IMR-90 (cell line): Measurements from ENCODE around the gene HIVEP3. TPM values are rescaled to one million over a fixed set of nuclear protein-coding genes. Genes with fewer than 3 reads are reported as not detected.

Experiments
- ATAC-seq: fragments of 200-7000 bp; cut with Tn5 transposase; 2 replicates; pipeline ENCODE4 v1.9.1; 2020; ENCODE audit warnings: low read depth, mild to moderate bottlenecking, moderate library complexity
- BruUV-seq: library from RNA; stranded (reverse); fragments of 400-500 nt; replicated peaks from 2 replicates; lab custom pipeline; 2021; lab: Mats Ljungman, UMichigan
- CTCF ChIA-PET: fragments of 300-600 bp; formaldehyde crosslinking; extraction: SDS; loops from one replicate; lab custom pipeline; 2021; ENCODE audit warnings: antibody characterized with exemption; lab: Yijun Ruan, JAX
- POLR2A ChIA-PET: fragments of 300-600 bp; sonication (Branson Sonifier 250); formaldehyde crosslinking; loops from one replicate; lab custom pipeline; 2022; ENCODE audit warnings: antibody characterized with exemption; ENCODE audit not compliant: unreplicated experiment; lab: Charles Lee
- DNase-seq: peaks from one replicate; pipeline ENCODE4 v3.0.0; 2013
- H2AFZ ChIP-seq: replicated peaks from 2 replicates; pipeline ENCODE3; 2013; ENCODE audit warnings: low read length, mild to moderate bottlenecking; ENCODE audit not compliant: poor library complexity
- H2AK5ac ChIP-seq: 2 replicates; pipeline ENCODE4 v1.6.1; 2013; ENCODE audit warnings: low read depth, low read length, inconsistent platforms
- H2AK9ac ChIP-seq: replicated peaks from 2 replicates; pipeline ENCODE3; 2013; ENCODE audit warnings: mild to moderate bottlenecking, low read depth, low read length, moderate library complexity; ENCODE audit not compliant: poor library complexity
- H2BK120ac ChIP-seq: 2 replicates; pipeline ENCODE4 v1.6.1; 2013; ENCODE audit warnings: low read depth, low read length, inconsistent platforms
- H2BK15ac ChIP-seq: 3 replicates; pipeline ENCODE4 v1.6.1; 2013; ENCODE audit warnings: low read depth, low read length, inconsistent platforms
- H2BK20ac ChIP-seq: 2 replicates; pipeline ENCODE4 v1.6.1; 2013; ENCODE audit warnings: low read depth, mild to moderate bottlenecking, inconsistent platforms, low read length, moderate library complexity
- H2BK5ac ChIP-seq: 2 replicates; pipeline ENCODE4 v1.6.1; 2013; ENCODE audit warnings: mild to moderate bottlenecking, low read depth, low read length, inconsistent platforms; ENCODE audit not compliant: poor library complexity, severe bottlenecking
- H3K14ac ChIP-seq: replicated peaks from 2 replicates; pipeline ENCODE4 v1.6.1; 2013; ENCODE audit warnings: low read depth, low read length, inconsistent platforms
- H3K18ac ChIP-seq: 2 replicates; pipeline ENCODE4 v1.6.1; 2013; ENCODE audit warnings: low read depth, low read length, control low read depth
- H3K23ac ChIP-seq: 2 replicates; pipeline ENCODE4 v1.6.1; 2013; ENCODE audit warnings: low read depth, low read length, inconsistent platforms
- H3K27ac ChIP-seq: 2 replicates; pipeline ENCODE4 v1.5.1; 2013; ENCODE audit warnings: mild to moderate bottlenecking, control low read depth, low read length; ENCODE audit not compliant: insufficient read depth
- H3K27me3 ChIP-seq: 2 replicates; pipeline ENCODE4 v1.6.1; 2013; ENCODE audit warnings: low read length; ENCODE audit not compliant: control insufficient read depth, insufficient read depth
- H3K36me3 ChIP-seq: 2 replicates; pipeline ENCODE4 v1.6.1; 2013; ENCODE audit warnings: low read length, mixed read lengths; ENCODE audit not compliant: control insufficient read depth, insufficient read depth
- H3K4ac ChIP-seq: 2 replicates; pipeline ENCODE4 v1.6.1; 2013; ENCODE audit warnings: low read depth, low read length, inconsistent platforms
- H3K4me1 ChIP-seq: 2 replicates; pipeline ENCODE4 v1.6.1; 2013; ENCODE audit warnings: low read length, mixed read lengths; ENCODE audit not compliant: control insufficient read depth, insufficient read depth
- H3K4me2 ChIP-seq: 2 replicates; pipeline ENCODE4 v1.6.1; 2013; ENCODE audit warnings: low read depth, mild to moderate bottlenecking, control low read depth, low read length, moderate library complexity
- H3K4me3 ChIP-seq: 2 replicates; pipeline ENCODE4 v1.5.1; 2013; ENCODE audit warnings: low read depth, mild to moderate bottlenecking, control low read depth, low read length, moderate library complexity; ENCODE audit not compliant: insufficient read depth
- H3K56ac ChIP-seq: 2 replicates; pipeline ENCODE4 v1.6.1; 2013; ENCODE audit warnings: low read length, inconsistent platforms; ENCODE audit not compliant: insufficient read depth; ENCODE audit errors: extremely low read depth
- H3K79me1 ChIP-seq, 2 experiments: 2 replicates each; pipeline ENCODE4 v1.6.1; 2013; ENCODE audit warnings: low read length in 2 of 2, inconsistent platforms in 1 of 2, low read depth in 1 of 2
- H3K9ac ChIP-seq: 2 replicates; pipeline ENCODE4 v1.6.1; 2013; ENCODE audit warnings: low read depth, low read length, control low read depth
- H3K9me1 ChIP-seq: 2 replicates; pipeline ENCODE4 v1.6.1; 2013; ENCODE audit warnings: low read length, inconsistent platforms; ENCODE audit not compliant: insufficient read depth
- H3K9me3 ChIP-seq: 2 replicates; pipeline ENCODE4 v1.6.1; 2013; ENCODE audit warnings: low read length; ENCODE audit not compliant: control insufficient read depth, insufficient read depth
- H4K20me1 ChIP-seq: 2 replicates; pipeline ENCODE4 v1.6.1; 2013; ENCODE audit warnings: low read length, inconsistent platforms; ENCODE audit not compliant: insufficient read depth
- H4K5ac ChIP-seq: 2 replicates; pipeline ENCODE4 v1.6.1; 2013; ENCODE audit warnings: mild to moderate bottlenecking, low read depth, low read length, control low read depth
- H4K8ac ChIP-seq, 2 experiments: 2 replicates each; pipeline ENCODE4 v1.6.1; 2013; ENCODE audit warnings: low read depth in 2 of 2, low read length in 2 of 2, control low read depth in 1 of 2, inconsistent platforms in 1 of 2
- H4K91ac ChIP-seq: 2 replicates; pipeline ENCODE4 v1.6.1; 2013; ENCODE audit warnings: low read depth, low read length, inconsistent platforms; ENCODE audit not compliant: insufficient read depth
- BHLHE40 ChIP-seq: fragments of 150-350 bp; IDR thresholded peaks from 2 replicates; pipeline ENCODE4 v1.6.1; 2016; ENCODE audit warnings: mild to moderate bottlenecking, low read depth, low read length
- CEBPB ChIP-seq: IDR thresholded peaks from 2 replicates; pipeline ENCODE4 v1.6.1; 2012; ENCODE audit warnings: low read depth, low read length, improper control_type of control experiment
- CHD1 ChIP-seq: IDR thresholded peaks from 2 replicates; pipeline ENCODE4 v1.6.1; 2012; ENCODE audit warnings: low read depth, low read length, improper control_type of control experiment
- FOS ChIP-seq: fragments of 150-350 bp; IDR thresholded peaks from 2 replicates; pipeline ENCODE4 v1.6.1; 2016; ENCODE audit warnings: low read depth, low read length
- MAZ ChIP-seq: IDR thresholded peaks from 2 replicates; pipeline ENCODE4 v1.6.1; 2012; ENCODE audit warnings: low read depth, mild to moderate bottlenecking, low read length, improper control_type of control experiment, moderate library complexity, borderline replicate concordance
- NFE2L2 ChIP-seq: fragments of 150-350 bp; IDR thresholded peaks from 2 replicates; pipeline ENCODE4 v1.6.1; 2016; ENCODE audit warnings: low read depth, mild to moderate bottlenecking, low read length
- POLR2A ChIP-seq: IDR thresholded peaks from 2 replicates; pipeline ENCODE4 v1.6.1; 2012; ENCODE audit warnings: mild to moderate bottlenecking, low read depth, low read length
- WGBS, 2 experiments: methylation state at CpG; one replicate each; pipeline versions ENCODE4 v1.1.5 to v1.1.7; 2013; ENCODE audit warnings: missing lambda C conversion rate in 2 of 2; ENCODE audit not compliant: insufficient read length in 1 of 2; ENCODE audit errors: extremely low coverage in 2 of 2; 5-methylcytosine and 5-hydroxymethylcytosine counted together
- dilution Hi-C: fragments of 300-500 bp; cut with HindIII; formaldehyde crosslinking; loops from one replicate; pipeline ENCODE4 v1.14.3; 2018; ENCODE audit warnings: low sequenced_read_pairs; ENCODE audit not compliant: unreplicated experiment
- in situ Hi-C: fragments of 300-500 bp; cut with MboI; formaldehyde crosslinking; loops from 3 replicates; pipeline ENCODE4 v1.14.3; 2019; ENCODE audit warnings: low sequenced_read_pairs, inconsistent platforms, mixed read lengths
- intact Hi-C: fragments of 100-400 bp; cut with micrococcal nuclease; formaldehyde crosslinking; loops from 2 replicates; pipeline ENCODE4 v1.10.0; 2022
- polyA plus RNA-seq, 3 experiments: library from polyadenylated mRNA; depleted of rRNA; stranded (reverse); fragments of >200 nt; gene quantifications; 2 replicates each; pipeline ENCODE4 v1.2.3, GENCODE V29; 2012; ENCODE audit warnings: low replicate concordance in 1 of 3
- total RNA-seq: library from RNA; depleted of rRNA; stranded (reverse); fragments of >200 nt; gene quantifications from 2 replicates; pipeline ENCODE4 v1.2.3, GENCODE V29; 2012
- TF ChIP-seq, protein P1 (sequence below): fragments of 150-350 bp; IDR thresholded peaks from 2 replicates; pipeline ENCODE4 v1.6.1; 2016; ENCODE audit warnings: low read depth, mild to moderate bottlenecking, low read length, moderate library complexity, borderline replicate concordance

The HIVEP3 gene
- total and polyA plus RNA-seq, 2 of the 4 experiments (the other 2 are of a cell fraction): 1.4 to 4.0 TPM

DNA sequence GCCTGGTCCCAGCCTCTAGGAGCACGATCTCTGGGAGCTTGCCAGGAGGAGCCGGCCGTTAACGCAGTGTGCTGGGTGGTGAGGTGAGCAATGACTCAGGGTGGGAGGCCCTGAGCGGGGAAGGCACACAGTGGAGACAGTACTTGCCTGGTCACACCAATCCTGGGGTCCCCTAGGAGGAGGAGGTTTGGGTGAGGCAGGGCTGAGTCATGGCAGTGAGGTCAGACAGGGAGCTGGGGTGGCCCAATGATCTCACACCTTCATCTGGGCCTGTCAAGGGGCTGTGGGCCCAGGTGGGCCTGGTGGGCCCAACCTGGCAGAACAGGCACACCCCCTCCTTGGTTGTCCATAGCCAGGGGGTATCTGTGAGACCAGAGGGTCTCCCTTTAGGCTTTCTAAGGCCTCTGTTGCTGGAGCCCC lies 425.6 kb downstream of the HIVEP3 start:
- H3K79me1 ChIP-seq: no peaks in the 10 kb centered on the region
- no peak overlapping the region for H3K14ac ChIP-seq
- intact Hi-C loops (no loop called here), in situ Hi-C loops (no loop called here), dilution Hi-C loops (no loop called here)
- H2BK5ac ChIP-seq: peak overlapping the region; percentile 32
- H2AK9ac ChIP-seq: peak overlapping the region; percentile 31
- no peaks in the 10 kb centered on the region; the same call in 1 of the 2 replicates for H4K20me1 ChIP-seq
- H2BK120ac ChIP-seq: peak overlapping the region; percentile 74
- H3K9ac ChIP-seq: no peak overlapping the region
- H3K27ac ChIP-seq: no peak overlapping the region
- peak overlapping the region; percentile 80 for H3K4ac ChIP-seq
- peak; percentile 95 for DNase-seq
- H3K9me1 ChIP-seq: peaks cover 29% of the 10 kb centered on the region
- no peak overlapping the region; the same call in 1 of the 2 replicates for H4K5ac ChIP-seq
- H3K23ac ChIP-seq: no peak overlapping the region
- CTCF ChIA-PET: interaction anchor here (1.8 kb wide), 1 partner anchor 60 kb away, joined by 4 read pairs; no protein-coding TSS in a partner anchor
- peaks cover 22% of the 10 kb centered on the region for H3K4me1 ChIP-seq
- no TSS peak for BruUV-seq
- H3K56ac ChIP-seq: no peak overlapping the region
- TF ChIP-seq CHD1 (no peak), POLR2A (no peak), NFE2L2 (peak; percentile 72; the same call in 1 of the 2 replicates), MAZ (peak; percentile 69; the same call in 1 of the 2 replicates), CEBPB (peak; percentile 38; the same call in 1 of the 2 replicates), BHLHE40 (peak; percentile 74), FOS (peak; percentile 93)
- TF ChIP-seq, protein P1, sequence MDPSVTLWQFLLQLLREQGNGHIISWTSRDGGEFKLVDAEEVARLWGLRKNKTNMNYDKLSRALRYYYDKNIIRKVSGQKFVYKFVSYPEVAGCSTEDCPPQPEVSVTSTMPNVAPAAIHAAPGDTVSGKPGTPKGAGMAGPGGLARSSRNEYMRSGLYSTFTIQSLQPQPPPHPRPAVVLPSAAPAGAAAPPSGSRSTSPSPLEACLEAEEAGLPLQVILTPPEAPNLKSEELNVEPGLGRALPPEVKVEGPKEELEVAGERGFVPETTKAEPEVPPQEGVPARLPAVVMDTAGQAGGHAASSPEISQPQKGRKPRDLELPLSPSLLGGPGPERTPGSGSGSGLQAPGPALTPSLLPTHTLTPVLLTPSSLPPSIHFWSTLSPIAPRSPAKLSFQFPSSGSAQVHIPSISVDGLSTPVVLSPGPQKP: no peak
- H3K27me3 ChIP-seq: no peaks in the 10 kb centered on the region
- no peaks in the 10 kb centered on the region for H3K9me3 ChIP-seq
- POLR2A ChIA-PET: no interaction called here
- peak overlapping the region; percentile 86 for H4K91ac ChIP-seq
- H2AK5ac ChIP-seq: peak overlapping the region; percentile 92
- peak overlapping the region; percentile 80 for H2BK20ac ChIP-seq
- H2BK15ac ChIP-seq: peak overlapping the region; percentile 87; the same call in 2 of the 3 replicates
- H3K4me3 ChIP-seq: no peak overlapping the region
- H3K36me3 ChIP-seq: no peaks in the 10 kb centered on the region
- H4K8ac ChIP-seq: peak overlapping the region in 1 of 2 experiments; percentile 39; a peak in 2 of 4 replicates
- peak; percentile 38 for ATAC-seq
- H3K4me2 ChIP-seq: no peak overlapping the region
- no peak overlapping the region; the same call in 1 of the 2 replicates for H3K18ac ChIP-seq
- peak overlapping the region; percentile 79 for H2AFZ ChIP-seq
- WGBS, 2 experiments: 10% methylated on average over 4 of the region's 5 CpGs; no CpG with 5 or more reads in 1 of the 2 experiments
